Hematopoietic multipotent progenitor cell treated with erythropoietin and hydrocortisone succinate and interleukin-3 and kit ligand, for 4 days (in vitro differentiated cells): ENCODE results near the gene KIAA1671.

ENCODE experiments used
- DNase-seq: peaks from one replicate; pipeline ENCODE4 v3.0.0-alpha.2; 2015

KIAA1671 gene

DNA sequence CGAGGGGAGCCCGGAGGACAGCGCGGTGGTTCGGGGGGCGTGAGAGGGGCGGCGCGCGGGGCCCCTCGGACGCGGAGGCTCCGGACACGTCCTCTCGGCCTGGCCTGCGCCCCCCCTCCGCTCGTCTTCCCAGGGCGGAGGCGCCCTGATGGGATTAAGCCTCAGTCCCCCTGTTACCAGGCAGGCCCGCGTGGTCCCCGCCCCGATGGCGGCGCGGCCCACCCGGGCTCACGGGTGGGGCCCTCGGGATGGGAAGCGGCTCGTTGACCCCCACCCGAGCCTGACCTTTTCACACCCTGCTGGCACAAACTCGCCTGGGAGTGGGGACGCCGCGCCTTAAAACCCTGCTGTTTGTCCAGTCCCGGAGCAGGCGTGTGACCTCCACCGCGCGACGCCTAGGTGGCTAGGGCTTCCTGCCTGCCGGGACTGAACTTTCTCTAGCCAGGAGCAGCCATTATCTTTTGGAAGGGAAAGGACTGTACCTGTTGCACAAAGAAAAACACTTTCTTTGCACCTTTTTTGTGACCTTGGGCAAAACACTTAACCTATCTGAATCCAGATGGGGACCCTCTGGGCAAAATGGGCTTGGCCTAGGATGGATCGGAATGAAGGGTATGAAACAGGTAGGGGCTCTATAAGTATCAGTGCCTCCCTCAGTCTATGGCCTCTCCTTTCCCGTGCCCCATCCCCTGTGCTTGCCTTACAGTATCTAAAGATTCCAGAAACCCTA is 1.0 kb downstream of the KIAA1671 start:
- no peak for DNase-seq

DNA sequence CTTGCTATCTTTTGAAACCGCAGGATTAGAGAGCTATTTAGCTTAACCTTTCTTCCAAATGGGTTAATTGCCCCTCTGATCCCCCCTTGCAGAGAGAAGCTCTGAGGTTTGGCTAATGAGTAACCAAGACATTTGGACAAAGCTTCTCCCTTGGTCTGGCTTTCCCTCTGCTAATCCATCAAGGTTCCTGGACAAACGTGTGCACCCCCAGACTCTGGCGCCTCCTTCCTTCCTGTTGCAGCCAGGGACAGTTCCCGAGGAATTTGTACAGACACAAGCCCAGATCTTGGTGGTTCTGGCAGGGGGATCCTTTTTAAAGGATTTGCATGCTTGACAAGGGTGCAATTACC is 1.6 kb downstream of the KIAA1671 start:
- DNase-seq = no peak

DNA sequence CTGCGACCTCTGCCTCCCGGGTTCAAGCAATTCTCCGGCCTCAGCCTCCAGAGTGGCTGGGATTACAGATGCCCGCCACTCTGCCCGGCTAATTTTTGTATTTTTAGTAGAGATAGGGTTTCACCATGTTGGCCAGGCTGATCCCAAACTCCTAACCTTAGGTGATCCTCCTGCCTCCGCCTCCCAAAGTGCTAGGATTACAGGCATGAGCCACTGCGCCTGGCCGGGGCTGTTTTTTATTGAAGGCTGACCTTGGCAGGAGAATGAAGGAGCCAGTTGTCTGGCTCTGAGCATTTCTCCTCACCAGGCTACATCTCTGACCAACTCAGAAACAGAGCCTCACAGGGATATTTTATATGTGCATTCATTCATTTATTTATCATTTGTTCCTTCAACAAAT is 2.3 kb downstream of the KIAA1671 start:
- no peak for DNase-seq

DNA sequence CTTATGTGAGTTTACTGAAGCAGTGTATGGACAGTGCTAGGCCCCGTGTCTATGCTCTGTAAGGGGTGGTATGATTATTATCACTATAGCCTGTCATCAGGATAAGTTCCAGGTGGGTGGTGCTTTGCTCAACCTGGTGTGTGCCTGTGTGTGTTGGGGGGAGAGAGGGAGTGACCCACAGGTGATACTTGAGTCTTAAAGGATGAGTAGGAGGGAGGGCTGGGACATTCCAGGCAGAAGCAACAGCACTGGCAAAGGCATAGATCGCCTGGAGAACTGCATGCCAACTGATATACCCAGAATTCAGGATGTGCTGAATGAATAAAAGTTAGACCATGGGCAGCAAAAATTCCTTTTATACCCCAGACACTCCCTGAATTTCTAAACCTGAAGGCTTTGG is 4.5 kb downstream of the KIAA1671 start:
- DNase-seq = no peak

DNA sequence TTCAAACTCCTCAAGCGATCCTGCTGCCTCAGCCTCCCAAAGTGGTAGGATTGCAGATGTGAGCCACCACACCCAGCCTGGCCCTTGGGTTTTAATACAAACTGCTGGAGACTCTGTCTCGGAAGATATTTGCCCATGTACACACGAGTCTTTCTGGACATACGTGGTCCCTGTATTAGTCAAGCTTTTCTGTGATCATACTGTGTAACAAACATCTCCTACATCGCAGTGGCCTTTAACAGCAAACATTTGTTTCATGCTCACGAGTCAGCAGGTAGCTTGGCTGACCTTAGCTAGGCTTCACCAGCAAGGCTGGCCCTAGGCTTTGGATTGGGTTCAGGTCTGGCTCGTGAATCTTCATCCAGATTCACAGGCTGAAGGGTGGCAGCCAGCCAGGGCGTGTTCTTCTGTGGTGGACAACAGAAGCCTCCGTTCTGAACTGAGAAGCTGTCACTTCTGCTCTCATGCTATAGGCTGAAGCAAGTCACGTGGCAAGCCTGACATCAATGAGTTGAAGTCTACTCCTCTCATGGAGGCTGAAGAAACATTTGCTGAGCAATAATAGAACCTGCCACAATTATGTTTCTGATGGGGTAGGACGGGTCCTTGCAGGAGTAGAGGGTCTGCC is 8.8 kb downstream of the KIAA1671 start:
- DNase-seq = peak; percentile 16

DNA sequence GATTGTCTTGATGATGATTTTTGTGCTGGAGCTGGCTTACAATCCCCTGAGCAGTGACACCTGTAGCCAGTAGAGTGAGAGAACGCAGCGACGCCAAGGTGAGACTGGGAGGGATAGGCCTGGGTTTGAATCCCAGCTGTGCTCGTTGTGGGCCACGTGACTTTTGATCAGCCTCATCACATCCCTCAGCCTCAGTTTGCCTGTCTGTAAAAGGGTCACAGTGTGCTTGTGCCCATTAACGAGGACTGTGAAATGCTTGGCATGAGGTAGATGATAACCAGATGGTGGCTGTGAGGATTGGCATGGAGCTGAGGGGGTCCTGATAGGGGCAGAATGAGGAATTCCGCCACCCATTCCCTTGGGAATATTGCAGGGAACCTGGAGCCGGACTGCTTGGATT is 9.6 kb downstream of the KIAA1671 start:
- no peak for DNase-seq

DNA sequence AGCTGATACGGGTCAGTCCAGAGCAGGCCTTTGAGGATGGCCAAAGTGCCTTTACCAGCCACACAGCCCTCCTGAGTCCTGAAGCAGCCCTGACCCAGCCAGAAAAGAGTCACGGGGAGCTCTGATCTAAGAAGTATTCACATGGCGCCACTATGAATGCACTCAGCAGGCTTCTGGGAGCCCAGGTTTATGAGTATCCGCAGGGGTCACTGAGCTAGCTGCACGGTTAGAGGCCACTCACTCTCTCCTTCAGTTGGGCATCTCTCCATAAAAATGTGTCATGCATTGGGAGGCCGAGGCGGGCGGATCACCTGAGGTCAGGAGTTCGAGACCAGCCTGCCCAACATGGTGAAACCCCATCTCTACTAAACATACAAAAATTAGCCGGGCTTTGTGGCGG is 10.3 kb downstream of the KIAA1671 start:
- no peak for DNase-seq

DNA sequence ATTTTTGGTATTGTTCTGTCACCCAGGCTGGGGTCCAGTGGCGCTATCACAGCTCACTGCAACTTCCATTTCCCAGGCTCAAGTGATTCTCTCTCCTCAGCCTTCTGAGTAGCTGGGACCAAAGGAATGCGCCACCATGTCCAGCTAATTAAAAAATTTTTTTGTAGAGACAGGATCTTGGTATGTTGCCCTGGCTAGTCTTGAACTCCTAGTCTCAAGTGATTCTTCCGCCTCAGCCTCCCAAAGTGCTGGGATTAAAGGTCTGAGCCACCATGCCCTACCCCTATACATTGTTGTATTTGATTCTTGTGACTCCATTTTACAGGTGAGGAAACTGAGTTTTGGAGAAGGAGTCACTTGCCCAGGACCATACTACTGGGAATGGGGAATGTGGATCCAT is 11.9 kb downstream of the KIAA1671 start:
- no peak for DNase-seq

DNA sequence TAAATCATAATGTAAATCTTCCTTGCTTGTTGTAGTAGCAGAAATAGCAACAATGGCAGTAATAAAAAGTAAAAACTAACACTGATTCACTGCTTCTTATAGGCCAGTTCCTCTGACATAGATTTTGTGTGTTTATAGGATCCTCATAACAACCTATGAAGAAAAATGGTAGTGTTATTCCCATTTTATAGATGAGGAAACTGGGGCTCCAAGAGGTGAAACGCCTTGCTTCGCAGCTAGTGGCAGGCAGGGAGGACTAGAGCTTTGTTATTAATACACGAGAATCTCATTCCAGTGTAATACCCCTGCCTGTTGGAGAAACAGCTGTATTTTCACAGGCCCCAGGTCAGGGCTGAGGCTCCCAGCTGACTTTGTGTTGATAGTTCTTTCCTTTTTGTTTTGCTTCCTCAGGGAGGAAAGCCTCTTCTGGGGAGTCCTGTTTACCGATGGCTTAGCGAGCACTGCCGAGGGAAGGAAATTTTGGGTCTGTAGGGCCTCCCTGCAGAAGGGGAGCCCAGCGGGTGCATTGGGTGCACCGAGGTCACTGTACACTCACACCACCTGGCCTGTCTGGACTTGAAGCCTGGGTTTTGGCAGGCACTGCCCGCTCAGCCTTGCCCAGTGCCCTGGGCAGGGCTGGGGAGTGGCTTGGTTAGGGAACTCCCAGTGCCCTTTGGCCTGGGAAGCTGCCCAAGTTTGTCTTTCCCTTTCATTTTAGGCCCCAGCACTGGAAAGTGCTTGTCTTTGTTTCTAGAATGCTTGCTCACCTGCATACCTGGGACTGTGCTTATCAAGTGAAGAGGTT is 13.5 kb downstream of the KIAA1671 start:
- no peak for DNase-seq

DNA sequence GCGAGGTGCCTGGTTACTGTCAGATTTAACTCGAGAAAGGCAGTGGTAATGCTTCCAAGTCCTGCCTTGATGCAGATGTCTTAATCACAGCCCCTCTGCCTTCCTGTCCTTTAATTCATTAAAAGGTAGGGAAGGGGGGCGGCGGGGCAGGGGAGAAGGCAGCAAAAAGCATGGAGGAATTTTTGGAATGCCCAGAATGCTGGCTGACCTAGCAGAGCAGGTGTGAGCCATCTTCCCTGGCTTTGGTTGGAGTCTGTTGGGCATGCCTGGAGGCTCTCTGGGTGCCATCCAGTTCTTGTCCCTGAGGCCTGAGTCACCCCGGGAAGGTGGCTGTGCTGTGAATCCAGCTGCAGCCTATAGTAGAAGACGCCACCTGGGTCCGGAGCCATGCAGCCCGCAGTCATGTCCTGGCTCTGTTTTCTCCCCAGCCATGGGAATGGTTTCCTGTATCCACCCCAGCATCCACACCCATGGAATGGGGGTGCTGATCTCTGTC is 15.6 kb downstream of the KIAA1671 start:
- no peak for DNase-seq

DNA sequence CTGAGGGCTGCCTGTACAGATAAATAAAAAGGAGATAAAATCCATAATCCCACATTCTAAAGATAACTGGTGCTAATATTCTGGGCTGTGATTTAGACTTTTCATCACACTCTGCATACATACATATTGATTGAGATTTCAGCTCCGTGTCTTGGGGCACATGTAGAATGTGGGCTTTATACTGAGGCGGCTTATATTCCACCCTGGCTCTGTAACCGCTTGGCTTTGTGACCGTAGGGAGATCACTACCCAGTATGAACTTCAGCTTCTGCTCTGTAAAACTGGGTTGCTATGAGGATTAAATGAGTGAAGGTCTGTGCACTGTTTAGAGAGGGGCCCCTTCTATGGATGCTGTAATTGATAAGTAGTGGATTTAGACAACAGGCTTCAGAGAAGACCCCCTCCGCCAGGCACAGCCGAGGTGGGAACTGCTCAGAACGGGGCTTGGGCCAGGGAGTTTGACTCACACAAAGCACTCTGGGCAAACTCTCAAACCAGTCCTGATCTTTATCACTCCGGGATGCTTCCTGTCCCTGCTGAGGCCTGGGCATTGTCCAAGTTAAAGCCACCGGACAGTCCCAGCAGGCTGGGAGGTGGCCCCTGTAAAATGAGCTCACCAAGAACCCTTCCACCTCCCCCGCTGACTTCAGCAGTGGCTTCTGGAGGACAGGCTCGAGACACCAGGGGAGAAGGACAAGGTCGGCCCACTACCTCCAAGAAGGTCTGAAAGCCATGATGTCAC is 17.2 kb downstream of the KIAA1671 start:
- DNase-seq = no peak

DNA sequence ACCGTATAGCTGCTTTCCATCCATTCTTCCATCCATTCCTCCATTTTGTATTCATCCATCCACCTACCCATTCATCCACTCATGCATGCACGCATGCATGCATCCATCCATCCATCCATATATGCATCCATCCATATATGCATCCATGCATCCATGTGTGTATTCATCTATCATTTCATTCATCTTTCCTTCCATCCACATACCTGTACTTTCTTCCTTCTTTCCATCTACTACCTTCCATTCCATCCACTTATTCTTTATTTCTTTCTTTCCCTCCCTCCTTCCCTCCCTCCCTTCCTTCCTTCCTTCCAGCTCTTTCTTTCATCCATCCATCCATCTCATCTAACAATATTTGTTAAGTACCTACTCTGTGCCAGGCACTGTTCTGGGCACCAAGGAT is 19.9 kb downstream of the KIAA1671 start:
- no peak for DNase-seq

DNA sequence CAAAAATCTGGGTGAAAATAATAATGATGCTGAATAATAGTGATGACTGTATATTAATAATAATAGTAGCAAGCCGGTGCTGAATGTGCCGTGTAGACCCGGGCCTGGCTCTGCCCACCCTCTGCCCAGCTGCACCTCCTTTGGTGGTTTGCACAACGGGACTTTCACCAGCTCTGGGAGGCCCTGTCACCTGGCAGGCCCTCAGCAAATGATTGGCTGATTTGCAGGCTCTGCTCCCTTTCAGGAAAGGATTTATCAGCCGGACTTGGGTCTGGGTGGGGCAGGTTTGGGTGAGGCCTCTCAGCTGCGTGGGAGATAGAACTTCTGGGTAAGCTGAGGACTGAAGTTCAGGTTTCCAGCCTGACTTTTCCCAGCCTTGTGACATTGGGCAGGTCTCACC is 21.4 kb downstream of the KIAA1671 start:
- DNase-seq = no peak

DNA sequence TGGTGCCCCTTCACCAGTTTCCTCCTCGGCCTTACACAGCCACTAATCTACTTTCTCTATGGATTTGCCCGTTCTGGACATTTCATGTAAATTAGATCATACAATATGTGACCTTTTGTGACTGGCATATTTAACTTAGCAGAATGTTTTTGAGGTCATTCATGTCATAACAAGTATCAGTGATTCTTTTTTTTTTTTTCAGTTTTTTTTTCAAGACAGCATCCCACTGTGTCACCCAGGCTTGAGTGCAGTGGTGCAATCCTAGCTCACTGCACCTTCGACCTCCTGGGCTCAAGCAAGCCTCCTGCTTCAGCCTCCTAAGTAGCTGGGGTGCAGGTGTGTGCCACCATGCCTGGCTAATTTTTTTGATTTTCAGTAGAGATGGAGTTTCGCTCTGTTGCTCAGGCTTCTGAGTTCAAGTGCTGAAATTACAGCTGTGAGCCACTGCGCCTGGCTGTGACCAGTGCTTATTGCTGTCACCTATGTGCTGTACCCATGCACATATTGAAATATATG is 22.7 kb downstream of the KIAA1671 start:
- no peak for DNase-seq

DNA sequence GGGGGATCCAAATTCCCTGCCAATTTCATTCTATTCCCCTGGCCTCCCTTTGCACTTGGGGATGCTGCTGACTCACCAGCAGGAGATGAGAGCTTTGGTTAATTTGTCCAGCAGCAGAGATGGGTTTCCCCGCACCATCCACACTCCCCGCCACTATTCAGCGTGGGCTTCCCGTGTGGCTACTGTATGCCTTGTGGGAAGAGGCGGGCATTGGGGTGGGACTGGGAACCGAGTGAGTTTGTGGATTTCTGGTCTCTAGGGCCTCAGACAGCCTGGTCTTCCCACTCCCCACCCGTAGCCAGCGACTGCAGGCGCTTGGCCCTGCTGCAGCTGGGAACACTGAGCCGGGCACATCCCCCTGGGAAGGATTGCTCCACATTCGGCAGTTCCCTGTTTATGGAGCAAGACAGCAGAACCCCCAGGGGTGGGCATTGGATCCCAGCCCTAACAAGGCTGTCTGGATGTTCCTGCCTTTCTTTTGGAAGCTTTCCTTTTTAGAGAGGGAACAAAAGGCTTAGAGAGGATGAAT is 23.4 kb downstream of the KIAA1671 start:
- no peak for DNase-seq

DNA sequence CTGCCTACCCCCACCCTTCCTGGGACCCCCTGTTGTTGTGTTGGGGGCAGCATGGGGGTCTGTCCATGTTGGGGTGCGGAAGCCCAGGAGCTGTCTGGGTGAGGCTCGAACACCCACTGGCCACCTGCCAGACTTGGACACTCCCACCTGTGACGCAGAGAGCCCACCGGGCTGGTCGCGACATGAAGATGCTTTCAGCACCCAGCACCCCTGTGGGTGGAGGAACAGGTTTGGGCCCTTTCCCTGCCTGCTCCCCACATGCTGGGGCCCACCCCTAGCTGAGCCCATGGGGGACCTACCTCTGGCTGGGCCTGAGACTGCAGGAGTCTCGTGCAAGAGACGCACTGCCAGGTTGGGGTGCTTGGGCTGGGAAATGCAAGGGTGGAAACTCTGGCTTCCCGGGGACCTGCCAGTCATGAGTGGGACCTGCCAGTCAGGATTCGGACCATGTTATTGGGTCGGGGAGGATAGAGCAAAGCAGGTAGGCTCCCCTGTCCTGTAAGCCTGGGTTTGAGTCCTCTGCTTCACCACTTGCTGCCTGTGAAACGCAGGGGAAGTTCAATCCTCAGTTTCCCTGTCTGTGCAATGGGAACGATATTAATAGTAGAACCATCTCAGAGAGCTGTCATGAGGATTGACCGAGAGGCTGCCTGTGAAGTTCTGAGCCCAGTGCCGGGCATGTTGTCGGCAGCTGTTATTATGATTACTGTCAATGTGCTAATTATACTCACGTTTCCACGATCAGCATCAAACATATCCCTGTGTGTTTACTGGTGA is 24.1 kb downstream of the KIAA1671 start:
- DNase-seq = no peak

DNA sequence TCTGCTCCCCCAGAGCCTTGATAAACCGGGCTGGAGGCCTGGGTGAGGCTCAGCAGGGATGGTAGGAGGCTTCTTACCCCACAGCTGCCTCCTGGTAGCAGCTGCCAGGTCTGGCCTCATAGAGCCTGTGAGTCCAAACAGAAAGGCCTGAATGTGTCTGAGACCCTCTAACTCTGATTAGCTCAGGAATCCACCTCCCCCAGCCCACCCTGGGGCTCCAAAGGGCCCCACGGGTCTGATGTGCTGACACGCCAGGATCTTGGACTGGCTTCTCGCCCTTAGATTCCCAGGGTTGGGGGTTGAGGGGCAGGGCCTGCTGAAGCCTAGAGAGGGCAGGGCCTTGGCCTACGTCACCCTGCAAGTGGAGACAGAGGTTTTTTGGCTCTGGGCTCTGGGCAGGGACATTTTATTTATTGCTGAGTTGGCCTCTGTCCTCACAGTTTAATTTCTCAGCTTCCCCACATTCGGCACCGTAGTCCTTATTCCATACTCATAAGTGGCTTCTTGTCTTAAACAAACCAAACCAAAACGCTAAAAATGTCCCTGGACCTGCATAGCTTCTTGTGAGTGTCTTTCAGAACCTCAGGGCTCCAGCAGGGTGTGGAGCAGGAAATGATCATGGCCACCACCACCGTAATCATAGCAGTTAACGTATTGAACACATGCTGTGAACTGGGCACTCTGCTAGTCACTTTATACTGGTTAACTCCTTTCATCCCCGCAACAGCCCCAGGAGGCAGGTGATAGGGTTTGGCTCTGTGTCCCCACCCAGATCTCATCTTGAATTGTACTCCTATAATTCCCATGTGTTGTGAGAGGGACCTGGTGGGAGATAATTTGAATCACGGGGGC is 25.1 kb downstream of the KIAA1671 start:
- DNase-seq = no peak

DNA sequence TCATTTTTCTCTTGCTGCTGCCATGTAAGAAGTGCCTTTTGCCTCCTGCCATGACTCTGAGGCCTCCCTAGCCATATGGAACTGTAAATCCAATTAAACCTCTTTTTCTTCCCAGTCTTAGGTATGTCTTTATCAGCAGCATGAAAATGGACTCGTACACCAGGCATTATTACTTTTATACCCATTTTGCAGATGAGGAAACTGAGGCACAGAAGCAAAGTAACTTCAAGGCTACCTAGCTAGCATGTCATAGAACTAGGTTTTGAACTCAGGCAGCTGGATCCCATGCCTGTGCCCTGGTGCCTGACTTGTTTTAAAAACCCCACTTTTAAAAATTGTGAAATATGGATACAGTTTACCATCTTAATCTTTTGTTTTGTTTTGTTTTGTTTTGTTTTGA is 25.8 kb downstream of the KIAA1671 start:
- DNase-seq = no peak

DNA sequence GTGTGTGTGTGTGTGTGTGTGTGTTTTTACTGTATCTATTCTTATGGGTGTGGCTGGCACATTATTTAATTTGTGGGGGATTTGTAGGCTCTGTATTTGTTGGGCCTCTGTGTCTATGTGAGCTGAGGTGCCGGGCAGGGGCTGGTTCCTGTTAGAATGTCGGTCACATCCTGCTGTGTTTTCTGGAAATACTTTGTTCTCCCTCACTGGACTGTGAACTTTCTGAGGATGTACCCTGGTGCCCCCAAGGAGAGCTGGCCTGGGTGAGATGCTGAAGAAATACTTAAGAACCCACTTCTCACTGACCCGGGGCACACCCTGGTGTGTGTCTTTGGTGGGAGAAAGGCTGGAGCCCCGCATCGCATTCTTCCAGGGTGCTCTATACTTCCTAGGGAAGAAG is 28.6 kb downstream of the KIAA1671 start:
- no peak for DNase-seq

DNA sequence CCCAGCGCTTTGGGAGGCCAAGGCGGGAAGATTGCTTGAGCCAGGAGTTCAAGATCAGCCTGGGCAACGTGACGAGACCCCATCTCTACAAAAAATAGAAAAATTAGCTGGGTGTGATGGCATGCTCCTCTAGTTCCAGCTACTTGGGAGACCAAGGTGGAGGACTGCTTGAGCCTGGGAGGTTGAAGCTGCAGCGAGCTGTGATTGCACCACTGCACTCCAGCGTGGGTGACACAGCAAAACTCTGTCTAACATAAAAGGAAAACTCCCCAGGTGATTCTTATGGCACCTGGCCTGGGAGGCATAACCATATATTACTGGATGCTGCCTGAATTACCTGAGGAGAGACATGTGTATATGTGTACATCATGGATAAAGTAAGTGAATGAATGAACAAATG is 29.1 kb downstream of the KIAA1671 start:
- no peak for DNase-seq
